Measurements from ENCODE around the gene SESTD1. TPM values are rescaled to one million over a fixed set of nuclear protein-coding genes. Genes with fewer than 3 reads are reported as not detected.

Gene SESTD1
- total RNA-seq, 1 experiment from 2014 or later = 26.6 TPM

DNA sequence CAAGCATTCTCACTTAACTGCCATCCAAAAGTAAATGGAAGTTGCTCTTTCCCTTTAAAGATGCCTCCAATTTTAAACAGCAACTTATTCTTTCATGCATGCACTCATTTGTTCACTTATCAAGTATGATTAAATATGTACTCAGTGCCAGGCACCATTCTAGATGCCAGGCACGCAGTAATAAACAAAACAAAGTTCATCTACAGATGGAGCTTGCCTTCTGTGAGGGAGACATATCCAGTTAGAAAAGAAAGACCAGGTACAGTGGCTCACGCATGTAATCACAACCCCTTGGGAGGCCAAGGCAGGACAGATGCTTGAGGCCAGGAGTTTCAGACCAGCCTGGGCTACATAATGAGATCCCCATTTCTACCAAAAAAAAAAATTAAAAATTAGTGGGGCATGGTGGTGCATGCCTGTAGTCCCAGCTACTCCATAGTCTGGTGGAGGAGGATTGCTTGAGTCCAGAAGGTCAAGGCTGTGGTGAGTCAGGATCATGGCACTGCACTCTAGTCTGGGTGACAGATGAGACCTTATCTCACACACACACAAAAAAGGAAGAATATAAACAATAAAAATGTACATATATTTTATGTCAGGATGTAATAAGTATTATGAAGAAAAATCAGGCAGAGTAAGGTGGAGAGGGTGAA, 195.5 kb downstream of the SESTD1 start:
- Histone ChIP-seq H3K79me2 (ENCODE audit: insufficient read depth, low read length) (no peaks in the 10 kb centered on the region), H3K27ac (ENCODE audit: low read depth, low read length) (no peak overlapping the region), H3K36me3 (ENCODE audit: control insufficient read depth in 1 of 2, insufficient read depth in 2 of 2, low read length in 2 of 2) (no peaks in the 10 kb centered on the region), H4K20me1 (ENCODE audit: insufficient read depth) (no peaks in the 10 kb centered on the region), H3K27me3 (ENCODE audit: insufficient read depth, low read length) (no peaks in the 10 kb centered on the region), H3K4me3 (replicated peaks in 1 of 2; ENCODE audit: low read depth in 1 of 2, low read length in 2 of 2) (no peak overlapping the region), H3K9ac (ENCODE audit: low read length) (no peak overlapping the region), H3K4me1 (ENCODE audit: control insufficient read depth in 1 of 2, insufficient read depth in 2 of 2, low read length in 2 of 2) (no peaks in the 10 kb centered on the region), H2AFZ (ENCODE audit: low read depth, low read length, poor library complexity, severe bottlenecking) (no peak overlapping the region), H3K9me3 (ENCODE audit: control insufficient read depth in 1 of 2, insufficient read depth in 1 of 2, low read depth in 1 of 2, low read length in 2 of 2) (no peaks in the 10 kb centered on the region), H3K4me2 (ENCODE audit: low read length) (no peak overlapping the region), H3K9me2 (ENCODE audit: insufficient read depth) (no peaks in the 10 kb centered on the region)
- ChIA-PET POLR2A (no interaction called here), RAD21 (ENCODE audit: low non-redundant PET in 1 of 2, low total read pairs in 2 of 2, uncharacterized antibody in 2 of 2, unreplicated experiment in 2 of 2) (no interaction called here), CTCF (no interaction called here)
- no TSS peak for BruUV-seq (replicated peaks)
- ATAC-seq (no peak), DNase-seq (ENCODE audit: low read depth, low spot score) (no peak)
- intact Hi-C loops (cut with micrococcal nuclease) = no loop called here
- TF ChIP-seq SRF (IDR thresholded peaks at IDR 0.05; ENCODE audit: low read depth) (no peak), FOSL1 (IDR thresholded peaks at IDR 0.05; ENCODE audit: low read depth) (no peak)

- RAD21 ChIA-PET (ENCODE audit: low non-redundant PET in 1 of 2, low total read pairs in 2 of 2, uncharacterized antibody in 2 of 2, unreplicated experiment in 2 of 2) = no interaction called here
- Histone ChIP-seq H3K4me3 (replicated peaks in 1 of 2; ENCODE audit: low read depth in 1 of 2, low read length in 2 of 2) (no peak overlapping the region), H3K79me2 (ENCODE audit: insufficient read depth, low read length) (no peaks in the 10 kb centered on the region), H3K4me2 (ENCODE audit: low read length) (no peak overlapping the region), H3K9me2 (ENCODE audit: insufficient read depth) (no peaks in the 10 kb centered on the region), H2AFZ (ENCODE audit: low read depth, low read length, poor library complexity, severe bottlenecking) (peak overlapping the region; percentile 41), H3K4me1 (ENCODE audit: control insufficient read depth in 1 of 2, insufficient read depth in 2 of 2, low read length in 2 of 2) (peaks cover 6 to 7% of the 10 kb centered on the region in 2 experiments), H3K9me3 (ENCODE audit: control insufficient read depth in 1 of 2, insufficient read depth in 1 of 2, low read depth in 1 of 2, low read length in 2 of 2) (no peaks in the 10 kb centered on the region), H4K20me1 (ENCODE audit: insufficient read depth) (no peaks in the 10 kb centered on the region), H3K27ac (ENCODE audit: low read depth, low read length) (no peak overlapping the region), H3K36me3 (ENCODE audit: control insufficient read depth in 1 of 2, insufficient read depth in 2 of 2, low read length in 2 of 2) (no peaks in the 10 kb centered on the region), H3K9ac (ENCODE audit: low read length) (no peak overlapping the region), H3K27me3 (ENCODE audit: insufficient read depth, low read length) (no peaks in the 10 kb centered on the region)
- intact Hi-C loops (cut with micrococcal nuclease) = no loop called here
- no TSS peak for BruUV-seq (replicated peaks)
- POLR2A ChIA-PET = no interaction called here
- CTCF ChIA-PET = interaction anchor here (0.9 kb wide), 2 partner anchors 40 to 70 kb away, joined by 3 read pairs; no protein-coding TSS in a partner anchor
- ATAC-seq (no peak), DNase-seq (ENCODE audit: low read depth, low spot score) (no peak)
- TF ChIP-seq RAD21 (IDR thresholded peaks at IDR 0.05; ENCODE audit: low read depth) (no peak), FOSL1 (IDR thresholded peaks at IDR 0.05; ENCODE audit: low read depth) (no peak), EZH2phosphoT487 (IDR thresholded peaks at IDR 0.05; ENCODE audit: borderline replicate concordance) (no peak), CEBPB (IDR thresholded peaks at IDR 0.05; ENCODE audit: low read depth) (no peak), EGR1 (IDR thresholded peaks at IDR 0.05; ENCODE audit: low read depth) (no peak), SIN3A (IDR thresholded peaks at IDR 0.05; ENCODE audit: low read depth) (no peak), EZH2 (IDR thresholded peaks at IDR 0.05) (no peak), ELF1 (IDR thresholded peaks at IDR 0.05; ENCODE audit: borderline replicate concordance, low read depth) (no peak), ZFX (IDR thresholded peaks at IDR 0.05) (no peak), CBX3 (IDR thresholded peaks at IDR 0.05; ENCODE audit: low read depth) (no peak), SRF (IDR thresholded peaks at IDR 0.05; ENCODE audit: low read depth) (no peak), YY1 (IDR thresholded peaks at IDR 0.05; ENCODE audit: extremely low read depth, insufficient replicate concordance, low read depth, low read length) (no peak), POLR2A (IDR thresholded peaks at IDR 0.05; ENCODE audit: borderline replicate concordance, extremely low read depth, insufficient read depth, insufficient read length) (no peak), SP1 (IDR thresholded peaks at IDR 0.05; ENCODE audit: low read depth) (no peak), JUND (IDR thresholded peaks at IDR 0.05) (no peak), ZNF274 (IDR thresholded peaks at IDR 0.05; ENCODE audit: low read depth, low read length) (no peak), REST (IDR thresholded peaks at IDR 0.05; ENCODE audit: low read depth) (no peak)
- TF ChIP-seq, protein P1, sequence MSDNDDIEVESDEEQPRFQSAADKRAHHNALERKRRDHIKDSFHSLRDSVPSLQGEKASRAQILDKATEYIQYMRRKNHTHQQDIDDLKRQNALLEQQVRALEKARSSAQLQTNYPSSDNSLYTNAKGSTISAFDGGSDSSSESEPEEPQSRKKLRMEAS (IDR thresholded peaks at IDR 0.05) = no peak
Measured at GRCh38 chr2:179059026-179059700, 205.5 kb downstream of the SESTD1 start.

Measured in HCT116 (cell line).